Stimulated activated CD8-positive, alpha-beta memory T cell treated with anti-CD3 and anti-CD28 coated beads, Interleukin-2, amount 100 ng/mL, for 48 hours (primary cell): ENCODE measurements around the gene MYO16.

Experiments
- DNase-seq, 2 donors: peaks; one replicate each; pipeline ENCODE4 v3.0.0-alpha.2; 2020; ENCODE audit warnings: low read depth in 2 of 2

MYO16 gene

GRCh38 chr13:108663710-108664109, 34.3 kb downstream of the MYO16 start:
- DNase-seq = no peak

- no peak for DNase-seq
These were observed 37.8 kb downstream of the MYO16 start for GRCh38 chr13:108667205-108667604.

- no peak for DNase-seq
These were observed 40.0 kb downstream of the MYO16 start for GRCh38 chr13:108669381-108669780.

GRCh38 chr13:108674346-108674745, 44.9 kb downstream of the MYO16 start:
- DNase-seq = no peak

- no peak for DNase-seq
These were observed 45.4 kb downstream of the MYO16 start for GRCh38 chr13:108674771-108675170.

GRCh38 chr13:108676620-108677019, 47.2 kb downstream of the MYO16 start:
- DNase-seq = no peak

GRCh38 chr13:108677806-108678205, 48.4 kb downstream of the MYO16 start:
- DNase-seq = no peak

GRCh38 chr13:108680011-108680410, 50.6 kb downstream of the MYO16 start:
- DNase-seq = no peak

- DNase-seq = no peak
These were observed 52.7 kb downstream of the MYO16 start for GRCh38 chr13:108681986-108682575.

GRCh38 chr13:108682714-108683113, 53.3 kb downstream of the MYO16 start:
- no peak for DNase-seq

GRCh38 chr13:108686027-108686426, 56.6 kb downstream of the MYO16 start:
- DNase-seq = no peak

- no peak for DNase-seq
These were observed 61.3 kb downstream of the MYO16 start for GRCh38 chr13:108690726-108691125.

GRCh38 chr13:108700422-108701170, 71.2 kb downstream of the MYO16 start:
- no peak for DNase-seq

- DNase-seq = no peak
These were observed 72.8 kb downstream of the MYO16 start for GRCh38 chr13:108702171-108702570.

GRCh38 chr13:108705031-108705430, 75.6 kb downstream of the MYO16 start:
- no peak for DNase-seq

GRCh38 chr13:108707584-108707983, 78.2 kb downstream of the MYO16 start:
- no peak for DNase-seq

GRCh38 chr13:108708921-108709320, 79.5 kb downstream of the MYO16 start:
- no peak for DNase-seq

- no peak for DNase-seq
These were observed 82.0 kb downstream of the MYO16 start for GRCh38 chr13:108711386-108711785.

GRCh38 chr13:108725471-108725870, 96.1 kb downstream of the MYO16 start:
- no peak for DNase-seq

GRCh38 chr13:108728370-108728769, 99.0 kb downstream of the MYO16 start:
- no peak for DNase-seq

GRCh38 chr13:108733022-108733560, 103.7 kb downstream of the MYO16 start:
- no peak for DNase-seq

- DNase-seq = no peak
These were observed 105.3 kb downstream of the MYO16 start for GRCh38 chr13:108734676-108735075.

- no peak for DNase-seq
These were observed 112.5 kb downstream of the MYO16 start for GRCh38 chr13:108741930-108742329.
